ENCODE measurements around the gene PDGFD.

Gene PDGFD

GRCh38 chr11:104094576-104094975 lies 69.4 kb downstream of the PDGFD start:
- no peak for DNase-seq

- DNase-seq: no peak
These were observed 70.3 kb downstream of the PDGFD start for GRCh38 chr11:104093426-104094280.

- no peak for DNase-seq
These were observed 71.2 kb downstream of the PDGFD start for GRCh38 chr11:104092744-104093143.

- DNase-seq: no peak
These were observed 72.5 kb downstream of the PDGFD start for GRCh38 chr11:104091281-104092096.

- no peak for DNase-seq
These were observed 73.2 kb downstream of the PDGFD start for GRCh38 chr11:104090767-104091166.

- no peak for DNase-seq
These were observed 74.5 kb downstream of the PDGFD start for GRCh38 chr11:104089481-104089880.

- no peak for DNase-seq
These were observed 77.3 kb downstream of the PDGFD start for GRCh38 chr11:104086621-104087020.

DNA sequence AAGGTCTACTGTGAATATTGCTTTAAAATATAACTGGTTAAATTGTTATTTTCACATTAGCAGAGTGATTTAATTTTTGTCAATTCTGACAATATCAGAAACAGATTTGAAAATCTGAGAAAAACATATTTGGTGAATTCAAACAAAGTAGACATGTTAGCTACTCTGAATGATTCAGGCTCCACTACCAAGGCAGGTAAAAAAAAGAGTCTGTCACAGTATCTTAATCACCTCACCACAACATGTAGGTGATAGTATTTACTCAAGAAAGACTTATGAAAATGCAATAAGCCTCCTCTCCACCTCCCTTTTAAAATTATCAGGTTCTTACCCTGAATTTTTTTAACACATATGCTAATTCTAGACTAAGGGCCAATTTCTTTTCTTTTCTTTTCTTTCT lies 85.0 kb downstream of the PDGFD start:
- DNase-seq: no peak

DNA sequence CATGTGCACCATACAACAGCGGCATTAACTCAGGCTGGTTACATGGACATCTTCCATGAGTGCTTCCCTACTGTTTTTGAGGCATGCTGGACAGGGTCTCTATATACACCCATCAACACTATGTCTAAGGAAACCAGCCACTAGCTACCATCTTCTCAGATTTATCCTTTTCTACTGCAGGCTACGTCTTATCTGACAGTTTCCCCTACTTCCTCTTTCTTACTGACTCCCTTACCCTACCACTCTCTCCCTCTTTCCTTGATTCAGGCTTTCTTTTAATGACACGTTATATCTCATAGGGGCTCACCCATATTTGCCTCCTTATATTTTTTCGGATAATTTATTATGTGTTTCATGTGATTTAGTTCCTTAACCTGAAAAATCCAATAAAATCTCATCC lies 85.7 kb downstream of the PDGFD start:
- DNase-seq: no peak

GRCh38 chr11:104076455-104076854 lies 87.5 kb downstream of the PDGFD start:
- no peak for DNase-seq

DNA sequence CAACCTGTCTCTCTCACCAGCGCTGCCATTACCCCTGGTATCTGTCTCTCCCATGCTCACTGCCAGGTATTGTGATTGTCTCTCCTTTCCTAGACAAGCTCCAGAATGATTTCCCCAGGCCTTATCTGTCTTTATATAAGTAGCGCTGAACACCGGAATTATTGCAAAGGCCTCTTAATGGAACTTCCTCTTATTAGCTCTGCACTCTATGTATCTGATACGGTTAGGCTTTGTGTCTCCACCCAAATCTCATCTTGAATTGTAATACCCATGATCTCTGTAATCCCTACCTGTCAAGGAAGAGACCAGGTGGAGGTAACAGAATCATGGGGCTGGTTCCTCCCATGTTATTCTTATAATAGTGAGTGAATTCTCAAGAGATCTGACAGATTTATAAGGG lies 88.2 kb downstream of the PDGFD start:
- no peak for DNase-seq

- DNase-seq: no peak
These were observed 88.9 kb downstream of the PDGFD start for GRCh38 chr11:104075091-104075490.

DNA sequence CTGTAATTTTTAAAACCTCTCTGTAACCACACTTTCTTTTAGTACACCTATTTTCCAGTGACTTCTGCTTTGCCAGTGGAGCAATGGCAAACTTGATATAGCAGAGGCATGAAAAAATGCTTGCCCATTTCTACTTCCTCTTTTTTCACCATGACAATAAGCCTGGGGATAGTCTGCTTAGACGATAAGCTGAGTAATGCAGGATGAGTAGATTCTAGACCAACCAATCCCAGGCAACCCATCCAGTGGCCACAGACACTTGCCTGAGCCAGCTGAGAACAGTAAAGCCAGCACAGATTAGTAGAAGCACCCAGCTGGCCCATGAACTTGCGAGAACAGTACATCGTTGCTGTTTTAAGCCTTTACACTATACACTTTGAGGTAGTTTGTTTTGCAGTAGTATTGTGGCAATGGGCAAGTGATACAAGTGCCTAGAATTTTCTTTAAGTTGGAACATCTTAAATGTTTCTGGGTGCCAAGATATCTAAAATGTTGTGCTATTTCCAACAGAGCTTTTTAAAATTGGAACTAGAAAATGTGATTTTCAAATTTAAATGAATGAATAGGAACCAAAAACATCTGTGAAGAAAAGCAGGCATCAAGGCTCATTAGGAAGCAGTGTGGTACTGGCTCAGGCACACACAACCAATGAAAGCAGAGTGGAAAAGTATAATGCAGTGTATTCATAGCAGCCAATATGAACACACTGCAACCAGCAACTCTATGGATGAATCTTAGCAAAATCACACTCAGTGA lies 89.8 kb downstream of the PDGFD start:
- no peak for DNase-seq

DNA sequence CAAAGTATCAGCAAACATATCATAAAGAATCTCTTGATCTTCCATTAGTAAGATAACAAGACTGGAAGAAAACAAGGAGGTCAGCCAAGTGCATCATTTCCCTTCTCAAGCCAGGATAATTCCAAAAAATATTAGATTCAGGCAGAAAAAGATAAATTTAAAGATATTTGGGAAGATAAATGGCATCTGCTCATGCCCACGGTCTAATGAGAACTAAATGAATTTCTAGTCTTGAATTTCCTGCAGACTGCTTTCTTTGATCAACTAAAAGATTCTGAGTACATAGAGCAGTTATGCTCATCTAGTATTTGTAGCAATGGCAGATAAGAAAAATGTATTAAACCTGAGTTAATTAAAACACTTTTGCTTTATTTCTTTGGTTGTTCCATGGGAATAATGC lies 96.4 kb downstream of the PDGFD start:
- DNase-seq: no peak

DNA sequence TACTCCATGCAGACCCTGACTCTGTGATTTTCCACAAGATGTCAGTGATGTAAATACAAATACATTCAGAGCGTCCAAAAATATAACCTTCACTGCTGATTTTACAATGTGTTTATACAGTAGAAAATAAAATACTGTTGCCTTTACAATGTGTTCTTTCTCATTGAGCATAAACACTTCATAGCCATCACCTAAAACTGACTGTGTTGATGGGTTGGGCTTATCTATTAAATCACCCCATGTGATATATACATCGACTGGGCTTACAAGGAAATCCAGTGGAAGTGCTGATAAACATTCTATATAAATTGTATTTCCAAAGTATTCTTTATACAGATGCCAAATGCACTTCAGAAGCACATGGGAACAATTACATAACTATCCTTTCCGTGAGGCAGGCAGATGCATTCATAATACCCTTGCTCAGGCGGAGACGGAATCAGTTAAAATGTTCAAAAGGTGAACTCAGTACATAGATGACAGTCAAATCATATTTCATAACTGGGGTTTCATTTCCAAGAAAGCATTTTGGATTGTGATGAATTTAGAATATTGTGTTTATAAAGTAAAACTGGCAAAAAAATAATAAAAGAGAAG lies 99.8 kb downstream of the PDGFD start:
- DNase-seq: no peak

- DNase-seq: no peak
These were observed 102.0 kb downstream of the PDGFD start for GRCh38 chr11:104061853-104062521.

GRCh38 chr11:104060820-104061219 lies 103.1 kb downstream of the PDGFD start:
- DNase-seq: no peak

- no peak for DNase-seq
These were observed 103.7 kb downstream of the PDGFD start for GRCh38 chr11:104060004-104060794.

DNA sequence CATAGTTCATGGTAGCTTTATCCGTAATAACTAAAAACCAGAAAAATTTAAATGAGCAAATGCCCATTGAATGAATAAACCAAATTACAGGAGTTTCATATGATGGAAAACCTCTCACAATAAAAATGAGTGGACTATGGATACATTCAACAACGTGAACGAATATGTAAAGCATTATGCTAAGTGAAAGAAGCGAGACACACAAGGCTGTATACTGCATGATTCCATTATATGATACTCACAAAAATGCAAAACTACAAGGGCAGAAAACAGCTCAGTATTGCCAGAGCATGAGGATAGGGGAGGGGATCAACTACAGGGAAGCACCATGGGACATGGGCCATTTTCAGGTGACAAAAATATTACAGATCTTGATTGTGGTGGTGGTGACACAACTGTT lies 105.3 kb downstream of the PDGFD start:
- DNase-seq: no peak

GRCh38 chr11:104057908-104058307 lies 106.0 kb downstream of the PDGFD start:
- DNase-seq: no peak

Measured in amygdala (tissue), 56 donors.